H1 (cell line): ENCODE measurements around the gene NEU4. TPM values are rescaled to one million over a fixed set of nuclear protein-coding genes. Genes with fewer than 3 reads are reported as not detected.

Source experiments
- RNF2 ChIP-seq: fragments of 200-900, 300-1000 bp; sonication (generic); IDR thresholded peaks from 2 replicates; pipeline ENCODE4 v1.7.1; 2016; ENCODE audit warnings: borderline replicate concordance, low read depth, mild to moderate bottlenecking, antibody characterized with exemption, low read length; ENCODE audit not compliant: poor library complexity, severe bottlenecking; ENCODE audit errors: missing control alignments
- polyA plus RNA-seq, 7 experiments: library from polyadenylated mRNA; depleted of rRNA in 3 of 7; stranded (reverse) in 5 of 7; unstranded in 2 of 7; fragments of >200 nt in 5 of 7; fragments of 200-250 nt in 2 of 7; gene quantifications; 1 replicate in 5 of 7; 2 replicates in 1 of 7; 4 replicates in 1 of 7; pipeline versions ENCODE4 v1.2.1 to v1.2.3, GENCODE V29; 2011 to 2013; ENCODE audit warnings: missing spikeins in 2 of 7, mixed read lengths in 2 of 7
- total RNA-seq: library from RNA; stranded (reverse); fragmentation: NEBNext Ultra II Directional; extraction: Animal tissue kit (Norgen Biotek cat#: 25700); gene quantifications from 2 replicates; pipeline ENCODE4 v1.2.1, GENCODE V29; 2021
- TF ChIP-seq, protein P1 (sequence below): IDR thresholded peaks from 2 replicates; pipeline ENCODE4 v1.6.1; 2012; ENCODE audit warnings: low read length, inconsistent platforms

NEU4 gene
- total and polyA plus RNA-seq, 2 of the 8 experiments (the other 6 are each of a cell fraction or from before 2014, with no cell fraction given) = 0.32 to 0.50 TPM

- TF ChIP-seq, protein P1, sequence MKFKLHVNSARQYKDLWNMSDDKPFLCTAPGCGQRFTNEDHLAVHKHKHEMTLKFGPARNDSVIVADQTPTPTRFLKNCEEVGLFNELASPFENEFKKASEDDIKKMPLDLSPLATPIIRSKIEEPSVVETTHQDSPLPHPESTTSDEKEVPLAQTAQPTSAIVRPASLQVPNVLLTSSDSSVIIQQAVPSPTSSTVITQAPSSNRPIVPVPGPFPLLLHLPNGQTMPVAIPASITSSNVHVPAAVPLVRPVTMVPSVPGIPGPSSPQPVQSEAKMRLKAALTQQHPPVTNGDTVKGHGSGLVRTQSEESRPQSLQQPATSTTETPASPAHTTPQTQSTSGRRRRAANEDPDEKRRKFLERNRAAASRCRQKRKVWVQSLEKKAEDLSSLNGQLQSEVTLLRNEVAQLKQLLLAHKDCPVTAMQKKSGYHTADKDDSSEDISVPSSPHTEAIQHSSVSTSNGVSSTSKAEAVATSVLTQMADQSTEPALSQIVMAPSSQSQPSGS = no peak
- TF ChIP-seq RNF2 = no peak
These were observed 49.4 kb downstream of the NEU4 start, which contains the start of gene PDCD1 (continued) for GRCh38 chr2:241858206-241859016.
